Ishikawa (cell line): ENCODE results near the gene DYRK1A.

Experiments used
- CEBPB ChIP-seq: IDR thresholded peaks from 2 replicates; pipeline ENCODE4 v1.6.1; 2012
- CREB1 ChIP-seq: IDR thresholded peaks from 2 replicates; pipeline ENCODE4 v1.6.1; 2012; ENCODE audit warnings: low read depth
- EGR1 ChIP-seq: IDR thresholded peaks from 2 replicates; pipeline ENCODE4 v1.6.1; 2012
- EP300 ChIP-seq: IDR thresholded peaks from 2 replicates; pipeline ENCODE4 v1.6.1; 2012; ENCODE audit warnings: borderline replicate concordance
- FOXM1 ChIP-seq: IDR thresholded peaks from 2 replicates; pipeline ENCODE4 v1.6.1; 2012; ENCODE audit warnings: low read depth, borderline replicate concordance
- MAX ChIP-seq: IDR thresholded peaks from 2 replicates; pipeline ENCODE4 v1.6.1; 2012
- NFIC ChIP-seq: IDR thresholded peaks from 2 replicates; pipeline ENCODE4 v1.6.1; 2012
- RAD21 ChIP-seq: IDR thresholded peaks from 2 replicates; pipeline ENCODE4 v1.6.1; 2012; ENCODE audit warnings: low read depth
- REST ChIP-seq: IDR thresholded peaks from 2 replicates; pipeline ENCODE4 v1.6.1; 2012; ENCODE audit warnings: low read depth, mild to moderate bottlenecking
- TAF1 ChIP-seq: IDR thresholded peaks from 2 replicates; pipeline ENCODE4 v1.6.1; 2012; ENCODE audit warnings: low read depth, mild to moderate bottlenecking
- TCF12 ChIP-seq: IDR thresholded peaks from 2 replicates; pipeline ENCODE4 v1.6.1; 2012; ENCODE audit warnings: low read depth
- TEAD4 ChIP-seq: IDR thresholded peaks from 2 replicates; pipeline ENCODE4 v1.6.1; 2012
- USF1 ChIP-seq: IDR thresholded peaks from 2 replicates; pipeline ENCODE4 v1.6.1; 2012
- YY1 ChIP-seq: IDR thresholded peaks from 2 replicates; pipeline ENCODE4 v1.6.1; 2012; ENCODE audit warnings: low read depth
- ZBTB7A ChIP-seq: IDR thresholded peaks from 2 replicates; pipeline ENCODE4 v1.6.1; 2012; ENCODE audit warnings: low read depth

DYRK1A gene

GRCh38 chr21:37341254-37341960 is 25.2 kb upstream of the DYRK1A start:
- TF ChIP-seq USF1 (no peak), CREB1 (no peak), CEBPB (no peak), REST (no peak), EGR1 (no peak), YY1 (no peak), TEAD4 (no peak), RAD21 (no peak), NFIC (no peak), TCF12 (no peak), FOXM1 (no peak), ZBTB7A (no peak), MAX (no peak), EP300 (no peak), TAF1 (no peak)

- TF ChIP-seq TAF1: no peak
- TF ChIP-seq RAD21: no peak
These were observed 24.4 kb upstream of the DYRK1A start for GRCh38 chr21:37342046-37342632.

GRCh38 chr21:37346841-37347430 is 19.6 kb upstream of the DYRK1A start:
- TF ChIP-seq FOXM1: no peak
- TF ChIP-seq ZBTB7A: no peak
- TF ChIP-seq EP300: no peak
- no peak for TF ChIP-seq YY1
- no peak for TF ChIP-seq CEBPB
- no peak for TF ChIP-seq TCF12
- no peak for TF ChIP-seq USF1
- TF ChIP-seq EGR1: no peak
- no peak for TF ChIP-seq MAX
- TF ChIP-seq REST: no peak
- no peak for TF ChIP-seq TEAD4
- TF ChIP-seq TAF1: no peak

- TF ChIP-seq EP300: no peak
- TF ChIP-seq USF1: no peak
- TF ChIP-seq MAX: no peak
- TF ChIP-seq TAF1: no peak
- no peak for TF ChIP-seq TCF12
- TF ChIP-seq CEBPB: no peak
- TF ChIP-seq YY1: no peak
- TF ChIP-seq CREB1: no peak
- no peak for TF ChIP-seq RAD21
- no peak for TF ChIP-seq ZBTB7A
- no peak for TF ChIP-seq FOXM1
- TF ChIP-seq TEAD4: no peak
- no peak for TF ChIP-seq REST
- no peak for TF ChIP-seq NFIC
- TF ChIP-seq EGR1: no peak
These were observed 17.9 kb upstream of the DYRK1A start for GRCh38 chr21:37348664-37349063.
